Stimulated activated CD4-positive, alpha-beta T cell treated with anti-CD3 and anti-CD28 coated beads, TNF-alpha, amount 100 ng/mL, for 24 hours (primary cell): Measurements from ENCODE around the gene PRMT5.

Experiments used
- DNase-seq, 3 experiments: peaks; one replicate each; pipeline ENCODE4 v3.0.0-alpha.2; 2020; ENCODE audit warnings: low read depth in 3 of 3

The PRMT5 gene

DNA sequence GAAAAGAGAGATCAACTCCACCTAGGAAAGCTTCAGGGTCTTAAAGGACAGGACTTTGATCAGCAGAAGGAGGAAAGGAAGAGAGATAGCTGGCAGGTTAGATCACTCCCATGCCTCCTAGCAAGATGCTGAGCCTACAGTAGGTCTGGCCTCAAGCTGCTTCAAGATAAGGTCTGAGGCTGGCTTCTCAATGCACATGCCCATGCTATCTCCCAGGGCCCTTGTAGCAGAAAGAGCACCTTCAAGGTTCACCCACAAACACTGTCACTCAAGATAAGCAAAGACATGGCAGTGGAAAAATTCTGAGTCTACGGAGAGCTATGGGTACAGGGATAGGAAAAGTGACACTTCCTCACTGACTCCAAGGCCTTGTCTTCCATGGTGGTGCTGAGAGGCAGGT is 31.8 kb downstream of the PRMT5 start:
- no peak for DNase-seq

GRCh38 chr14:22896760-22897159 is 32.4 kb downstream of the PRMT5 start:
- no peak for DNase-seq

DNA sequence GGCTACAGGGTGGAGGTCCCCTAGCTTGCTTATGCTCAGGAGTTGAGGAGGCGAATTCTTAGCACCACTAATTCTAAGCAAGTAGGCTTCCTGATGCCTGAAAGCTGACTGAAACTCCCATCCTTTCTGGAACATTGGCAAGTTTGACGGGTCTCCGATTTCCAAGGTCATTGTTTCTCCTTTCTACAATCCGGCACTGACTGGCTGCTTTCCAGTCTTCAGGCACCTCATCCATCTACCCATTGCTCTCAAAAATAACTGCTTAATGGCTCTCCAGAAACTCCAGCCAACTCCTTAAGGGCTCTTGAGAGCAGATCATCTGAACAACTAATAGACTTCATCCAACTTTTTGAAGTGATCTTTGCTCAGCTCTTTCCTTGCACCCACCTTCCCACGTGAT is 32.8 kb downstream of the PRMT5 start:
- no peak for DNase-seq

DNA sequence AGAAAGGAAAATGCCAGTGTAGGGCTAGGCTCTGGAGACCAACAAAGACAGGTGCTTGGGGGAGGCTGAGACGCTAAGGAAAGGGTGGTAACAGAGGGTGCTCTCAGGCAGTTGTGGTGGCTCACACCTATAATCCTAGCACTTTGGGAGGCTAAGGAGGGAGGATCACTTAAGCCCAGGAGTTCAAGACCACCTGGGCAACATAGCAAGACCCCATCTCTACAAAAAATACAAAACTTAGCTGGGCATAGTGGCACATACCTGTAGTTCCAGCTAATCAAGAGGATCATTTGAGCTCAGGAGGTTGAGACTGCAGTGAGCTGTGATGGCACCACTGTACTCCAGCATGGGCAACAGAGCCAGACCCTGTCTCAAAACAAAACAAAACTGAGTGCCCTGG is 33.8 kb downstream of the PRMT5 start:
- DNase-seq: no peak

DNA sequence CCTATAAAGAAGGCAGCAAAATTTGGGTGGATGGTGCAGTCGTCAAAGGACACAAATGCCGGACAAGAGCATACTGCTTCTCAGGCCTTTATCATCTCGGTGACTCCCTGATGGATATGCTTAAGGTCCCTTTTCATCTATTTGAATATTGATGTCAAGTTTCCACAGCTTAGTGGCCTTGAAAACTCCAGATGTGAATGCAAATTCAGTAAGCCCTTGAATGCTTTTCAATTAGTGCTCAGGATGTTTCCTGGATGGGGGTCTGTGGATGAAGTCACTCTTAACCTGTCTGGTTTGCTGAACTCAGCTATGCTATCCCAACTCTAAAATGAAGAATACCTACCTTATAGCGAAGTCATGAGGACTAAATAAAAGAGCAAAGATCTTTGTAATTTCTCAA is 35.5 kb downstream of the PRMT5 start:
- DNase-seq: no peak

GRCh38 chr14:22892488-22892887 is 36.7 kb downstream of the PRMT5 start:
- no peak for DNase-seq

- no peak for DNase-seq
Observed at GRCh38 chr14:22890416-22890815, 38.8 kb downstream of the PRMT5 start.

DNA sequence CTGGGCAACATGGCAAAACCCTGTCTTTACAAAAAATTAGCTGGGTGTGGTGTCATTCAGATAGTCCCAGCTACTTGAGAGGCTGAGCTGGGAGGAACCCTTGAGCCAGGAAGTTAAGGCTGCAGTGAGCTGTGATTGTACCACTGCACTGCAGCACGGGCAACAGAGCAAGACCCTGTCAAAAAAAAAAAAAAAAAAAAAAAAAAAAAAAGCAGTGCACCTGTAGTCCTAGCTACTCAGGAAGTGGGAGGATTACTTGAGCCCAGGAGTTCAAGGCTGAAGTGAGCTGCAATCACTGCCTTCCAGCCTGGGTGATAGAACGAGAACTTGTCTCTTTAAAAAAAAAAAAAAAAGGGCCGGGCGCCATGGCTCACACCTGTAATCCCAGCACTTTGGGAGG is 40.5 kb downstream of the PRMT5 start:
- DNase-seq: no peak

DNA sequence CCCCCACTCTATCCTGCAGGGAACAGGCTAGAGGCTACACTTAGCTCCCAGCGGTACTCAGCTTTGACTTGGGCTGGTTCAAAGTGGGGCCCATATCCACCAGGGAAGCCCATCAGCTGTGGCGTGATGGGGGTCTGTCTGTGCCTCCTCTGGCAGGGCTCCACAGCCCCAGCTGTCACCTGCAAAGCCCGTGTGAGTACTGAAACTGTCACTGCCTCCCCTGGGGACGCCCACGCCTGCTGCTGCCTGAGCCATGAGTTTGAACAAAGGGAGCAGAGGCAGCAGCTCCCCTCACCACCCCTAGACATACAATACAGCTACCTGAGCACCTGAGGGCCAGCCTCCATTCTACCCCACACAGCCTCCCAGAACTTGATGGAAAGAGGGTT is 41.2 kb downstream of the PRMT5 start:
- DNase-seq: peak in 1 of 3 experiments; percentile 53

GRCh38 chr14:22887260-22887989 is 41.8 kb downstream of the PRMT5 start:
- DNase-seq: no peak

- peak in 2 of 3 experiments; percentile 41 to 72 for DNase-seq
Observed at GRCh38 chr14:22886500-22887259, 42.5 kb downstream of the PRMT5 start.

- no peak for DNase-seq
Observed at GRCh38 chr14:22885975-22886374, 43.2 kb downstream of the PRMT5 start.

GRCh38 chr14:22884738-22885523 is 44.2 kb downstream of the PRMT5 start:
- DNase-seq: no peak

- DNase-seq: no peak
Observed at GRCh38 chr14:22884076-22884737, 45.0 kb downstream of the PRMT5 start.

GRCh38 chr14:22883173-22883976 is 45.8 kb downstream of the PRMT5 start, which contains the start of gene REM2:
Gene REM2, plus strand, starts transcription at chr14:22883222. Its CDS starts 66 bp downstream, at chr14:22883288.
- no peak for DNase-seq

DNA sequence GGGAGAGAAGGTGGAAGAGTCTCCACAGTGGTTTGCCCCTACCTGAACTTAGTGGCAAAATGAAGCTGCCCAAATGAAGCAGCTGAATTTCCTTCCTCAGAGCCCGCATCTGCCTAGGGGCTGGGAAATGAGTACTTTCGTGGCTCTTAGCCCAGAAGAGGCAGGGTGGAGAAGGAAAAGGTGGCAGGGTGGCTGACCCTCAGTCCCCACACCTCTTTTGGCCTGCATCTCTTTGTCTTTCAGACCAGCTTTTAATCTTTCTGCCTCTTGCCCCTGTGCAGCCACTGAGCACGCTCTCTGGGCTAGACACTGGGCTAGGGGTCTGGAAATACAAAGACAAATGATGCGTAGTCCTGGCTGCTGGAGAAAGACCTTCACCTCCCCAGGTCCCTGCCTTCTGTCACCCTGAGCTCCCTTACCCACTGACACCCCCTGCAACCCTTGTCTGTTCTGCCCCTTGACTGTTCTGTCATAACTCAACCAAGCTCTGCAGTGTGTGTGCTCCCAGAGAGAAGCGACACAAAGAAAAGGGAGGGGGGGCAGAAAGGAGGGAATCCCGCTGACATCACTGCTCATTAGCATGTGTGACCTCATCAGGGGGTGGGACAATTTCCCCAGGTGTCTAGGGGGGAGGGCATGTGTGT is 46.5 kb downstream of the PRMT5 start:
- no peak for DNase-seq

DNA sequence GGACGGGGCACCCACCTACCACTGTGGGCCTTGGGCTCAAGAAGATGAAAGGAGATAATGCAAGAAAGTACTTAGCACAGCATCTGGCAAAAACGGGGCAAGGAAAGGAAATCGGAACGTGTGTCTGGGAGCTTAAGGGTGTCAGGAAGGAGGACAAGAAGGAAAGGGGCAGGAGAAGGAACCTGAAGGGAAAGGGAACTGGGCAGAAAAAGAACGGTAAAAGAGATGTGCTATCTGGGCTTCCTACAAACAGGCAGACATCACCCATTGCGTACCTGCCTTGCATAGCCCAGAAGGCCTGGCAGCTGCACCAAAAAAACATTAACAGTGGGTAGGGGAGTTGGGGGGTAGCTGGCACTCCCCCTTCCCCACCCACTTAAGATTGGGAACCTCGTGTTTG is 47.1 kb downstream of the PRMT5 start:
- no peak for DNase-seq

- no peak for DNase-seq
Observed at GRCh38 chr14:22878271-22879246, 50.6 kb downstream of the PRMT5 start.

DNA sequence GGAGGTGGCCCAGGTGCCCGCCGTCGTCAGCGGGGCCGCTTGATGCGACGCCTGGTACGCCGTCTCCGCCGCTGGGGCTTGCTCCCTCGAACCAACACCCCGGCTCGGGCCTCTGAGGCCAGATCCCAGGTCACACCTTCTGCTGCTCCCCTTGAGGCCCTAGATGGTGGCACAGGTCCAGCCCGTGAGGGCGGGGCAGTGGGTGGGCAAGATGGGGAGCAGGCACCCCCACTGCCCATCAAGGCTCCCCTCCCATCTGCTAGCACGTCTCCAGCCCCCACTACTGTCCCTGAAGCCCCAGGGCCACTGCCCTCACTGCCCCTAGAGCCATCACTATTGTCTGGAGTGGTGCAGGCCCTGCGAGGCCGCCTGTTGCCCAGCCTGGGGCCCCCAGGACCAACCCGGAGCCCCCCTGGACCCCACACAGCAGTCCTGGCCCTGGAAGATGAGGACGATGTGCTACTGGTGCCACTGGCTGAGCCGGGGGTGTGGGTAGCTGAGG is 52.1 kb downstream of the PRMT5 start:
- no peak for DNase-seq
